ENCODE data around the gene ERO1A.
"Not testable (repeated sequence)": the region's sequence is repeated elsewhere in the genome, so short reads cannot be mapped to it uniquely, and the experiment has no call there.

Gene ERO1A, protein sequence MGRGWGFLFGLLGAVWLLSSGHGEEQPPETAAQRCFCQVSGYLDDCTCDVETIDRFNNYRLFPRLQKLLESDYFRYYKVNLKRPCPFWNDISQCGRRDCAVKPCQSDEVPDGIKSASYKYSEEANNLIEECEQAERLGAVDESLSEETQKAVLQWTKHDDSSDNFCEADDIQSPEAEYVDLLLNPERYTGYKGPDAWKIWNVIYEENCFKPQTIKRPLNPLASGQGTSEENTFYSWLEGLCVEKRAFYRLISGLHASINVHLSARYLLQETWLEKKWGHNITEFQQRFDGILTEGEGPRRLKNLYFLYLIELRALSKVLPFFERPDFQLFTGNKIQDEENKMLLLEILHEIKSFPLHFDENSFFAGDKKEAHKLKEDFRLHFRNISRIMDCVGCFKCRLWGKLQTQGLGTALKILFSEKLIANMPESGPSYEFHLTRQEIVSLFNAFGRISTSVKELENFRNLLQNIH

DNA sequence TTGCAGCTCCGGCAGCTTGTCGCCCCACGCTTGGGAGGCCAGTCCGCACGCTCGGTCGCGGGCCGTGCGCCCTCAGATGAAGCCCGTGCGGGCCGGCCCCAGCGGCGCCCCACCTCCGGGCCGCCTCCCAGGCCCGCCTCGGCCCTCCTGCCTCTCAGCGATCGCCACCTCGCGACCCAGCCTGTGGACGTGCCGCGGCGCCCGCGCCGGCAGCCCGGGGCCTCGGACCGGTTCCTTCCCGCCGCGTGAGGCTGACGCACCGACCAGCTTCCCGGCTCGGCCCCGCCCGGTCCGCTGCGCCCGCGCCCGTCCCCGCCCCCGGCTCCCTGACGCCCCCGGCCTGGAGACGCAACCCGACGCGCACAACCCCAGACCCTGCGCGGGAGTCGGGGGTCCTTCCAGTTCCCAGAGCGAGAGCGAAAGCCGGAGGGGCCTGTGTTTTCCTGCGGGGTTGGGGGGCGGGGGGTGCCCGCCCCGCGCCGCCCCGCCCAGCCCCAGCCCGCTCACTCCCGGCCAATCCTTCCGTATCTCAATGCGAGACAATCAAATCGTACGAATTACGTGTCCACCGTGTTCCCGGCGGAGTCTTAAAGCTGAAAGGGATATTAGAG, at the start of gene ERO1A:
TSS of gene ERO1A (minus strand) at position 78 of the 611 bp plus-strand sequence. CDS start at position 1, 77 bp downstream.
- DNase-seq, result peak; percentile 82

DNA sequence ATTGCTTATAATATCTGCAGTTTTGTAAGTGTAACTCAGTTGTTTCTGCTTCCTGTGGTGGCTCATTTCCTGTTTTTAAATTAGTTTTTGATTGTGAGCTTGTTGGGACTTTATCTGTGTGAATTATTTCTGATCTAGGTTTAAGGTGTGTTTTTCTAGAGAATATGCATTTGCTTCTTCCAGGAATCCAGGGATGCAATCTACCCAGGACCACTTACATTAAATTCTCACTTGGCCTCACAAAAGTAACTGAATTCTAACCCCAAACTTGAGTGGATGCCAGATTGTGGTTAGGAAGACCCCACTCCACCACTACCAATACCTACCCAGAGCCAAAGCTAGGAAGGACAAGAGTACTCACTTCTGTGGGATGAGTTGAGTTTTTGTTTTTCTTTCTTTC, 46.5 kb upstream of the ERO1A start:
- DNase-seq, result no peak

DNA sequence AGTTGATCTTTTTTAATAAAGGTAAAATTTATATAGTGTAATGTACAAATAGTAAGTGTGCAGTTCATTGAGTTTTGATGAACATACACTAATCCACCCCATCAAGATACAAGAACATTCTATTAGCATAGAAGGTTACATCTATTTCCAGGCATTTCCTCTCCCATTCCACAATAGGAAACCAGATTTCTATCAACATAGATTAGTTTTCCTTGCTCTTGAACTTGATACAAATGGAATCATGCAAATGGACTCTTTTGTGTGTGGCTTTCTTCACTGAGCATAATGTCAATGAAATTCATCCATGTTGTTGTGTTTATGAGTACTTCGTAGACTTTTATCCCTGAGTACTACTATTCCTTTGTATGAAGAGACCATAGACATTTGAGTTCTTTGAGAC, 45.4 kb upstream of the ERO1A start:
- DNase-seq, result no peak

DNA sequence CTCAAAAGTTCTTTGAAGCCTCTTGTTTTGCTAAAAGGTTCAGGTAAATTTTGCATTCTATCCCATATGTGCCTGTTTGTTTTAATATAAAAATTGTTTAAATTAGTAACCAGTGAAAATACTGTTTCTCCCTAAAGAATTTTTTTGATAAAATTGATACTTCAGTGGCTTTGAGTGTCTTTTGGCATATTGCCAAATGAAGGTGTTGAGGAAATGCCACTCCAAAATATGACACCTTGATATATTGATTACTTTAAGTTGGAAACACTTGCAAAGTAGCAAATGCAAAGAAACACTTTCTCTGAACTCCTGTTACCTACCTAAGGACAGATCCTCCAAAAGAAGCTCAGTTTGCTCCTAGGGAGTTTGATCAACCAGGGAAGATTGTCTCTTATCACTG, 43.1 kb upstream of the ERO1A start:
- DNase-seq, result no peak

DNA sequence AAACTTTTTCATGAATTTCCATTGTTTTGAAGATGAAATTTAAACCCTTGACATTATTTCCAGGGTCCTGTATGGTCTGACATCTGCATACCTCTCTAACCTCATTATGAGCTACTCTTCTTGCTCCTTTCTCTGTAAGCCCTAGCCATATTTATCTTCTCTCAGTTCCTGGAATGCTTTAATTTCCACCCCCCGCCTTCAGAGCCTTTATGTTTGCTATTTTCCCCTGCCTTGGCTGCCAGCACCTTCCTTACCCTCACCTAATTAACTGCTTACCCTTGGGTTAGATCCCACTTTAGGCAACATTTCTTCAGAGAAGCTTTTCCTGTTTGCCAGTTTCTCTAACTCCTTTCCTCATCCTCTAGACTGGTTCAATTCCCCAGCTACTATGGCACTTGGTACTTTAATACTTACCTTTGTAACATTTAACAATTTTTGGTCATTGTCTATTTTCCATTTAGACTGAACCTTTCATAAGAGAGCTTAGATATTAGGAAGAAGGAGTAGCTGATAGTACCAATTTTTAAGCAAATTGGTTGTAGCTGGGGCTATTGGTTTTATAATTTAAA, 40.6 kb upstream of the ERO1A start:
- no peak for DNase-seq

DNA sequence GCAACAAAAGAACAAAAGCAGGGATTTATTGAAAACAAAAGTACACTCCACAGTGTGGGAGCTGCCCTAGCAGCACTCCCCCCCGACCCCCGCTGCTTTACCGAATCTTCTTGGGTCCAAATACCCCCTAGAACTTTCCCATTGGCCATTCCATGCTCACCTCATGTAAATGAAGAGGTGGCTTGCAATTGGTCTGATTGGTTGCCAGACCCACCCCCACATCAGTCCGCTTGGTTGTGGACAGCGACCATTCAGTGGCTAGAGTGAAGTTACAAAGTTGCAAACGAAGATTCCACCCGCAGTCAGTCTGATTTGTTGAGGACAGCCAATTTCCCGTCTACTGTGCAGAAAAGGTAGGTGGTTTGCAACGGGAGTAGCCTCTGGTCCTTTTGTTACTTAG, 38.5 kb upstream of the ERO1A start:
- no peak for DNase-seq

DNA sequence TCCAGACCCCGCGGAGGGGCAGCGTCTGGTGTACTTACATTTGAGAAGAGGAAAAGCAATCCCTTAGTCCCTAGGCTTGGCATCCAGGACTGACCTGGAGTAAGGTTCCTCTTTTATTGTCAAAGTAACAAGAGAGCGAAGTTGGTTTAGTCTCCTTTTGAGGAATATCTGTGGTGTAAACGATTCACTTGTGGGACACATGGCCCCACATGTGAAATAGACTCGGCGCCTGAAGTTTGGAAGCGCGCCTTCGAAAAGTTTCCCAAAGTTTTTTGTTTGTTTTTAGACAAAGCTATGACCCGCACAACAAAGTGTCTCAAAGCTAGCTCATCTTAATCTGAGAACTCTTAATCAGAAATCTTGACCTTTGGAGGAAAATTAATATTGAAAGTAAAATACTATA, 35.4 kb upstream of the ERO1A start:
- no peak for DNase-seq

DNA sequence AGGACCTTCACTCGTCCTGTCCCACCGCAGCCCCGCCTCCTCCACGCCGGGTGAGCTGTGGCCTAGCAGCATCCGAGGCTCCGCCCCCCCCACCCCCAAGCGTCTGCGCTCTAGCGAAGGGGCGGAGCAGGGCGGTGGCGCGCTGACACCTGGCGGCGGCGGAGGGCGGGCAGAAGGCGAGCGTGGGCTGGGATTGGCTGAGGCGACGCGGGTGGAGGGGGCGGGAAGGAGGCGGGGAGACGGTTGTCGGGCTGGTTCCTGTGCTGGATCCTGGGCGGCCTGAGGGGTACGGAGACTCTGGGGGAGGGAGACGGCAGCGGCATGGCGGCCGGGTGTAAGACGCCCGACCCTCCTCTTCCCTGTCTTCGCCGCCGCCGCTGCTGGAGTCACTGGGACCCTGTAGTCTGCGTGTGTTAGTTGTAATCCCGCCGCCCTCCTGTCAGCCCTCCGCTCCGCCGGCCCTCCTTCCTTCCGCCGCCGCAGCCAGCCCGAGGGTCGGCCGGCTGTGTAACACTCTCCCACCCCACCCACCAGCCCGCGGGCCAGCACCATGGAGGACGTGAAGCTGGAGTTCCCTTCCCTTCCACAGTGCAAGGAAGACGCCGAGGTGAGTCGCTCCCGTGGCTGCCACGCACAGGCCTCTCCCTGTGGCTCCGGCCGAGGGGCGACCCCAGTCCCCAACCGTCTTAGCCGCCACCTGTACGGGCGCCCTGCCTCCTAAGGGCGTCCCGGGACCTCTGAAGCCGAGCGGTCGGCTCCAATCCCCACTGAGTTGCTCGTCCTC, 34.8 kb upstream of the ERO1A start, which contains the start of gene STYX:
TSS of gene STYX (plus strand) at position 242 of the 784 bp plus-strand sequence. CDS start at position 551, 309 bp downstream.
- DNase-seq, result peak; percentile 98

DNA sequence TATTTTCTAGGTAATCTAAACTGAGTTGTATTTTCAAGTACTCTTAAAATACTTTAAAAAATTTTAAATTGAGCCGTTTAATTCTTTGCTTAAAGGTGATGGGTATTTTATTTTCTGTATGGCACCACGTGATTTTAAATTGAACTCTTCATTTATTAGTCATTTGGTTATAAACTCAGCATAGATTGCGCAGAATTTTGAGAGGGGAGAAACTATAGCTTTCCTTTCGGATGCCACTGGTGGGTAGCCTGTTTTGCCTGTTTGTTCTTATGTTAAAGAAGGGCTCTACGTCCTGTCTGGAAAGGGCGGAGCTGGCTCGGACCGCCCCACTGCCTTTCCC, 34.2 kb upstream of the ERO1A start:
- DNase-seq, result no peak

DNA sequence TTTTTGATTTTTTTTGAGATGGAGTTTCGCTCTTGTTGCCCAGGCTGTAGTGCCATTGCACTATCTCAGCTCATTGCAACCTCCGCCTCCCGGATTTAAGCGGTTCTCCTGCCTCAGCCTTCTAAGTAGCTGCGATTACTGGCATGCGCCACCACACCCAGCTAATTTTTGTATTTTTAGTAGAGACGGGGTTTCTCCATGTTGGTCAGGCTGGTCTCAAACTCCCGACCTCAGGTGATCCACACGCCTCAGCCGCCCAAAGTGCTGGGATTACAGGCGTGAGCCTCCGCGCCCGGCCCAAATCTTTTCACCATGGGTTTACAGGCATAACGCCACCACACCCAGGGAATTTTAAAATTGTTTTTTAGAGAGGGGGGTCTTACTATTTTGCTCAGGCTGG, 33.7 kb upstream of the ERO1A start:
- peak; percentile 5 for DNase-seq

DNA sequence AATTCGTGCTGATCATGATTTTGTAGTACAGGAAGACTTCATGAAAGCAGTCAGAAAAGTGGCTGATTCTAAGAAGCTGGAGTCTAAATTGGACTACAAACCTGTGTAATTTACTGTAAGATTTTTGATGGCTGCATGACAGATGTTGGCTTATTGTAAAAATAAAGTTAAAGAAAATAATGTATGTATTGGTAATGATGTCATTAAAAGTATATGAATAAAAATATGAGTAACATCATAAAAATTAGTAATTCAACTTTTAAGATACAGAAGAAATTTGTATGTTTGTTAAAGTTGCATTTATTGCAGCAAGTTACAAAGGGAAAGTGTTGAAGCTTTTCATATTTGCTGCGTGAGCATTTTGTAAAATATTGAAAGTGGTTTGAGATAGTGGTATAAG, 32.2 kb upstream of the ERO1A start:
- not testable (repeated sequence) for DNase-seq

DNA sequence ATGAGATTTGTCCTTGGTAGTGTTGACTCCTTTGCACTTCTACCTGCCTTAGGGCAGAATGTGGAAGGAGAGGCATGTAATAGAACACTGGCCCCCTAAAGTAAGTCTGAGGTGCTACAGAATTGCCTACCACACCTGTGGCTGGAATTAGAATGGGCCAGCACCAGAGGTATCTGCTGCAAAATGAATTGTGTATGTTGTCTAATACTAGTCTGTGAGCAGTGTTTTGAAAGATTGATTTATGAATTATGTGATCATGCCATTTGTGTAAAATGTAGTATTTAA, 28.9 kb upstream of the ERO1A start:
- DNase-seq, result no peak

DNA sequence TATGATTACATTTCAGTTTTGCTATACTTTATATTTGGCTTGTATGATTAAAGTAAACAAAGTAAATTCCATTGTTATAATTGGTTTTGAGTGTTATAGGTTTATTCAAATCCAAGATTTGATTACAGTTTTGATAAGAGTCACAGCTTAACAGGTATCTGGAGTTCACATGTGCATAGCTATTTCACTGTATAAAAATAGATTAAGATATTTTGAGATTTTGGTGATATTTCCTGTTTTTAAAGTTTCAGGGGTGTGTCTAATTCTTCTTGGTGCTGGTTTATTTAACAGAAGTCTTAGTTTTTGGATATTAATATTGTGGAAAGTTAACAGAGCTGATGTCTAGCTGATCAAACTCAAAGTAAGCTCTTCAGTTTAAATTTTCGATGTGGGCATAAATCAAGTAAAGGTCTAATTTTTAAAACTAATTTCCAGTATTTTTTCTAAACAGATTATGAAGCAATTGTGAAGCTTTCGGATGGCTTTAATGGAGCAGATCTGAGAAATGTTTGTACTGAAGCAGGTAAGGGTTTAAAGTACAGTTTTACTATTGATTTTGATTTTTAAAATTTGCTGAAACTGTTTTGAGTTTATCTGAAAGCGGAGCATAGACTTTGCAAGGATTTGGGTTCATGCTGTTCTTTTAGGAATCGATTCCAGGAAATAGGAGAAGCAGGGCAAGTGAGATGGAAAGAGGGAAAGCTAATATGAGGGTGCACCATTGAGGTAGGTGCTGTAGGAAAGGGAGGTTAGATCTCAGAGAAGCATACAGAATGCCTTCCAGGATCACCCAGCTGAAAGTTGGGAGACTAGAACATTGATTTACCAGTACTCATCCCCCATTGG, 28.4 kb upstream of the ERO1A start:
- no peak for DNase-seq

DNA sequence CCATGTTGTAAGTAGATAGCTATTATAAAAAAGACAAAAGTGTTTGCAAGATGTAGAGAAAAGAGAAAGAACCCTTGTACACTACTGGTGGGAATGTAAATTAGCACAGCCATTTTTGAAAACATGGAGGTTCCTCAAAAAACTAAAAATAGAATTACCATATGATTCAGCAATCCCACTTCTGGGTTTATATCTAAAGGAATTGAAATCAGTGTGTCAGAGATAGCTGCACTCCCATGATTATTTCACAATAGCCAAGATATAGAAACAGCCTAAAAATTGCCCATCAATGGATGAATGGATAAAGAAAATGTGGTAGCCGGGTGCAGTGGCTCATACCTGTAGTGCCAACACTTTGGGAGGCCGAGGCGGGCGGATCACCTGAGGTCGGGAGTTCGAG, 20.8 kb upstream of the ERO1A start:
- DNase-seq, result no peak

DNA sequence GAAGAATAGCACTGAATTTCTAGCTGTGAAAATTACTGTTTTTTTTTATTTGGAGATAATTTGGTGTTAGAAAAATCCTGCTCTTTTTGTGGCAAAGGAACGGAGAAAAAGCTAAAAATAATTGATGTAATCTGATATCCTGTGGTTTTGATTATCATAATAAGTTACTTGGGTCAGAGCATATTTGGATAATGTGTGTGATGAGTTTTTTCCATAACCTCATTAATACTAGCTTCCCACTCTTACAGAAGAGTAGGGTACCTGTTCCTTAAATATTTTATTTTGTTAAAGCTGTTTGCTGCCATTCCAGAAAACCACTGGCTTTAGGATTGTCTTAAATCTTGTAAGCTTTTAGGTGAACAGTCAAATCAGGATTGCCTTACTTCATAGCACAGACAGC, 16.3 kb upstream of the ERO1A start:
- no peak for DNase-seq

DNA sequence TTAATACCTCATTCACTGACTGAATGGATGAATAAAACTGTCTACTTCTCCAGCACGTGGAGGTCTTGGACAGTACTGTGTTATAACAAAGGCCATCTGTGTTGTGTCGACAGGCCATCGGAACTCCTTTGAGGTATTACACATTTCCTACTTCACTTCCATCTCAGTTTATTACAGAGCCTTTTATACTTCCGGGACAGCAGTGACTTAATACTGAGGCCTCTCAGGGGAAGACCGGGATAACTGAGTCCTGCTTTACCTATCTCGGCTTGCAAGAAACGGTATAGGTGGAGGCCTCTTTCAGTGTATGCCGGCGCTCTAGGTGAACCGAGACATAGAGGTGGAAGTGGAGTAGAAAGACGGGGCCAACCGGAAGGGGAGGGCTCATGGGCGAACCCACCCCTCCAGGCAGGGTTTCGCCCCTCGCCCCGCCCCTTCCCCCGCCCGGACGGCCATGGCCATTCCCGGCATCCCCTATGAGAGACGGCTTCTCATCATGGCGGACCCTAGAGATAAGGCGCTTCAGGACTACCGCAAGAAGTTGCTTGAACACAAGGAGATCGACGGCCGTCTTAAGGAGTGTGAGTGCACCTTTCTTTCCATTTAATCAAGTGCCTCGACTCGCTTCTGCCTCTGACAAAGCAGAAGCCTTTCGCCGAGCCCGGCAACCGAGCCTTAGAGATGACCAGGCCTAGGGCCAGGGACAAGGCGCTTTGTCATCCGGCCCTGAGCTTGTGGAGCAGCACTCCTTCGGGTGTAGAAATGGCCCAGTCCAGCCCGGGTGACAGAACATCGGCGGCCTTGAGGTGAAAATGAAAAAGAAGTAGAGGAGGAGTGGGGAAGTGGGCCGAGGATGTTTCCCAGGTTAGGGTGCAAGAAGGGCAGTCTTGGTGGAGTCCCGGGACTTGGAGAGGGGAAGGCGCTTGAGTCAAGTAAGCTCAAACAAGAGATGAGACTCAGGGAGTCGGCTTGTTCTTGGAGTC, 11.7 kb upstream of the ERO1A start, which contains the start of gene PSMC6:
TSS of gene PSMC6 (plus strand) at position 477 of the 983 bp plus-strand sequence. CDS start at position 497, 20 bp downstream.
- DNase-seq, result peak; percentile 95

DNA sequence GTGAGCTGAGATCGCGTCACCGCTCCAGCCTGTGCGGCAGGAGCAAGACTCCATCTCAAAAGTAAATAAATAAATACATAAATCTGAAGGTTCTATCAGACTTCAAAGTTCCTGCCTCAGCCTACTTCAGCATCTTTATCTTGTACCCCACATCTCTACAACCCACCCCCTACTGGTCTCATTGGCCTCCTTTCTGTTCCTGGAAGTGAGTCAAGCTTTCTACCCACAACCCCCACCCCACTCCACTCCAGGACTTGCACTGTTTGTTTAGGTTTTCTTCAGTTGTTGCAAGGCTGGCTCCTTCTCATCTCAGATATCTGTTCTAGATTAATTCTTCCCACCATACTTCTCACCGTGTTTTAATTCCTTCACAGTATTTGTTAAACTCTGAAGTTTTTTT, 10.9 kb upstream of the ERO1A start:
- DNase-seq, result peak; percentile 22

DNA sequence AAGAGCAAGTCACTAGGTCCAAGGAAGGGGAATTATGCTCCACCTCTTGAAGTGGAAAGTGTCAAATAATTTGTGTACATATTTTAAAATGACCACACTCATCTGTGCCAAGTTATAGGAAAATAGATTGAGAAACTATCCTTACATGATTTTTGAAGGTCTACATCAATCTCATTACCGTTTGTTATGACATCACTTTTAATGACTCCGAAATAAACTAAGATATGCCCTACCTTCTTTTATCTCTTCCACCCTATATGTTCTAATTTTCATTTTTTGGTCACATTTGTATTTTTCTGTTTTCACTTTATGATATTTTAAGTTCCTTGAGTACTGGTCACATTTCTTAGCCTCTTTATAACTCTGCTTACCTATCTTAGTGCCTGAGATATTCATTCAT, 8.3 kb upstream of the ERO1A start:
- DNase-seq, result no peak

DNA sequence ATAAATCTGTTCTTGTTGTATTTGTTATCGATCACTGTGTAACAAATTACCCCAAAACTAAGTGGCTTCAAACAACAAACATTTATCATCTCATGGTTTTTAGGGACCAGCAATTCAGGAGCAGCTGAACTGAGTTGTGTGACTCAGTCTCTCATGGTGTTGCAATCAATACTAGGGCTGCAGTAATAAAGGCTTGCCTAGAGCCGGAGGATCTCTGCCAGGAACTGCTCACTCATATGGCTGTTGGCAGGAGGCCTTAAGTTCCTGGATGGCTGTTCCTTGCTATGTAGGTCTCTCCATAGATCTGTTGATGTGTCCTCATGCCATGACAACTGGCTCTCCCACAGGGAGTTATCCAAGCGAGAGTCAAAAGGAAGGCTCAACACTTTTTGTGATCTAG, 7.9 kb upstream of the ERO1A start:
- DNase-seq, result no peak

DNA sequence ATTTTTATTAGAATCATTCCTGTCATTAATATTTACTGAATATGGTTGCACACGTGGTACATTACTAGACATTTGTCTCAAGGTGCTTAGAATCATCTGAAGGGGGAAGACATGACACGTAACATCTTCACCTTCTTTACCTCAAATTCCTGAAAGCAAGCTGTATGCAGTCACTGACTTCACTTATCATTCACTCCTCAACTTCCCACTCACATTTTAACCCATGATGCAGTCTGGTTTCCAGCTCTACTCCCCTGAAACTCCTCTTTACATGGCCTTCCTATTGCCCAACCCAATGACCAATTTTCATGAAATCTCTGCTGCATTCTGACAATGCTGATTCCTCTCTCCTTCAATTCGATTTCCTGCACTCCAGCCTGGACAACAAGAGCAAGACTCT, 5.9 kb upstream of the ERO1A start:
- DNase-seq, result no peak

DNA sequence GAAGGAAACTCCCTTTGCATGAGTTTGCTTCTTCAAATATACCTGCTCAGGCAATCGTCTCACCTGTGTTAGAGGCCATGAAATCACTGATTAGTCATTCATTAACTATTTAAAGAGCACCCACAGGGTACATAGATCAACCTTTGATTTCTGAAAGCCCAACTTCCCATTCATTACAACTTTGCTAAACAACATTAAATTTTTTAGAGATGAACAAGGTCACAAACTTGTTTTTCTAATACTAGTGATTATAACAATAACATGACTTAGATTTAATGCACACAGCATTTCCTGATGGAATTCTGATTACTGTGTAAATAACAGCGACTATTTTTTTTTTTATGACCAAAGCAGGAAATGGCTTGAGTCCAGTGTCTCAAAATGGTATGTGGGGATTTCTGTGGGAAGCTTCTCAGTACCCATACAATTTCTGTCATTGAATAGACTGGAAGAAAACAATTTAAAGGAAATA, 5.4 kb upstream of the ERO1A start:
- no peak for DNase-seq
